HG02610 (cell line): ENCODE results near the gene CTNNAL1.
"Not testable (repeated sequence)": the region's sequence is repeated elsewhere in the genome, so short reads cannot be mapped to it uniquely, and the experiment has no call there.

Source experiments
- ATAC-seq: cut with Tn5 transposase; IDR thresholded peaks from one replicate; pipeline ENCODE4 v1.9.1; 2021; ENCODE audit warnings: mild to moderate bottlenecking, moderate library complexity; ENCODE audit not compliant: unreplicated experiment

CTNNAL1 gene

DNA sequence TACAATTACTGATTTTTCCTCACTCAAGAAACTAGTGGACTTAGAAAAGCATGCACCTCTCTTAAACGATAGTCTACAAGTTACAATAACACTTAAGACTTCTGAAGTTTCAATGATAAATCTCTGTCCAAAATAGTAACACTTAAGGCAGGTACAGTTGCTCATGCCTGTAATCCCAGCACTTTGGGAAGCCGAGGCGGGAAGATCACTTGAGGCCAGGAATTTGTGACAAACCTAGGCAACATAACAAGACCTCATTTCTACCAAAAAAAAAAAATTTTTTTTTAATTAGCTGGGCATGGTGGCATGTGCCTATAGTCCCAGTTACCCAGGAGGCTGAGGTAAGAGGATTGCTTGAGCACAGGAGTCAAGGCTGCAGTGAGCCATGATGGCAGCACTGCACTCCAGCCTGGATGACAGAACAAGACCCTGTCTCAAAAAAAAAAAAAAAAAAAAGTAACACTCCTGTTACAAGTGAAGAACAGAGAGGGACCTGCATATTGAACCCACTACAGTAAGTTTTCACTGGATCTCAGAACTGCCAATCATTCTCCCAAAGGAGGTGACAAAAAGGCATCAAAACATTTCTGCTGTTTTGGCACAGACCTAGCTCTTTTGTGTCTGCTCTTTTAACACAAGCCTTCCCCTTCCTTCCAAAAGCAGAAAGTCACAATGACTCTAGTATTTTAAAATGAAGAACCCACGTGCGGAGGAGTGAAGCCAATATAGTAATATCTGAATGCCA, 75.6 kb downstream of the CTNNAL1 start:
- no peak for ATAC-seq

DNA sequence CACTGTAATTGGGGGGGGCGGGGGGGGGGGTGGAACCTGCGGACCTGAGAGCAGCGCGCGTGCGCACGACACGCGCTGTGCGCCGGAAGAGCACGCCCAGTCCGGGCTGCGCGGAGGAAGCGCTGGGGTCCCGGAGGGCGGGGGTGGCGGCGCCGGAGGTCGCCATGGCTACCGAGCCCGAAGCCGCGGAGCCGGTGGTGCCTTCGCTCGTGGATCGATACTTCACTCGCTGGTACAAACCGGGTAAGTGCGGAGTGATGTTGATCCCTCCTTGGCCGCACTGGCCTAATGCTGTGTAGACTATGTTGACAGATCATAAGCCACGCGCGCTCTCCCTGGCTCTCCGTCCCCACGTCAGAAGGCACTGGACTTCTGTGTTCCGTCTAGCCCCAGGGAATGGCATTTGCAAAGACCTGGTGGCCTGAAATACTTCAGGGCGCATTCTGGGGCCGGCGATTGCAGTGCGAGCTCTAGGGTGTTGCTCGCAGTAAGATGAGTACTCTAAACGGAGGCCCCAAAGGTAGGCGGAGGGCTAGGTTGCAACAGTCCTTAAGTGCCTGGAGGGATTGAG, 78.9 kb downstream of the CTNNAL1 start, which contains the start of gene ABITRAM:
Gene ABITRAM, plus strand, starts transcription at position 78 of the 571 bp plus-strand sequence. Its CDS starts 87 bp downstream, at position 165.
- ATAC-seq: peak; percentile 88

DNA sequence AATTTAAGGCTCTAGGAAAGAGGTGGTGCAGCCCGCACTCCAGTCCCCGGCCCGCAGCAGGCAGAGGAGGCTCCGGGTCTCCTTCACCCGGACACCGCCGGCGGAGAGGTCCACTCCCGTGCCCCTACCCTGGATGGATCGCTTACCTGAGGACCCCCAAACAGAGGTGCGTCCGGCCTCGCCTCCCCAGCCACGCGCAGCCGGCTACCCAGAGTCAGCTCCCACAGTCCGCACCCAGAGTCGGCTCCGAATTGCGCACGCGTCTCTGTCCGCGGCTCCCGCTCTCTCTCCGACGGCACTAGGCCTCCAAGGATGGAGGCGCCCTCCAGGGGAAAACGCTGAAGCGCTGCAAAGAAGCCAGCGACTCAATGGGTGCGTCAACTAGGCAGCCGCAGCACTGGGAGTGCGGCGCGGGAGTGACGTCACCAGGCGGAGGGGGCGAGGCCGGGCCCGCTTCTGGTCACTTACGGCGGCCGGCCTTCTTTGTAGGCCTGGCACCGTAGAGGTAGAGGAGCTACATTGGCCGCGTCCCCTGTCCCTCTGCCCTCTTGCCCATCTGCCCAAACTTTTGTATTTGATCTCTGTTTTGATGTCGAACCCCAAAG, 79.5 kb downstream of the CTNNAL1 start, which contains the start of gene ELP1:
Gene ELP1, minus strand, starts transcription at position 407 of the 605 bp plus-strand sequence. CDS start 2,978 bp downstream, outside the sequence.
- ATAC-seq: peak; percentile 90

DNA sequence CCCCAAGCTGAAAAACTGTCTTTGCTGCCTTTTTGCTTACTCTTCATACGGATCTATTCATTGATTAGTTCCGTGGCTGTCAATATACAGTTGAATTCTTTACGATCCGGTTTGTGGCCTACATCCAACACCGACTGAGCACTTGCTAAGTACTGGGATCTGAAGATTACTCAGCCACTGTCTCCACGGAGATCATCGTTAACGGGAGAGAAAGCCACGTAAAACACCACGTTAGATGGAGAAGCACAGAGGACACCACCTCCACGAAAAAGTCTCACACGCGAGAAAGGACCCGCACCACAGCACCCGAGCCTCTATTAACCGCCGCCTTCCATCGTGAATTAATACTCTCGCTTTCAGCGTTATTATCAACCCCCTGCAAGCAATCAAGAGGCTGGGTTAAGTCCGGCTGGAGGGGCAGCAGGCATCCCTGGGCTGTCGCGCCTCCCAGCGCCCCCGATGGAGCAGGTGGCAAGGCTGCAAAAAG, 80.0 kb downstream of the CTNNAL1 start:
- ATAC-seq: no peak

DNA sequence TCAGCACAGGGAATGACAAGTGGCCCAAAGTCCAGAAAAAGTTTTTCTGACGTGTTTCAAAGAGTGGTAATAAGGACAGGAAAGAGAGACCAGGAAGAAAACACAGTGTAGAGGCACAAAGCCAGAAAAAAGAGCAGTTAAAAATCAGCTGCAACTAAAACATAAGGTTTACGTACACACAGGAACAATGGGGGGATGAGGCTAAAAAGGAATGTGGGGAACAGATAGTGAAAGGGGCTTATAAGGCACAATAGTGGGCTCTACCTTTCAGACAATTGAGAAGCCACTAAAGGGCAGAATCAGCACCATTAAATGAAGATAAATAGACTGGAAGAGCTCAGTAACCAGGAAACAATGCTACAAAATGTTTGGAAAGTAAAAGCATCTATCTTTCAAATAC, 84.9 kb downstream of the CTNNAL1 start:
- ATAC-seq: no peak

DNA sequence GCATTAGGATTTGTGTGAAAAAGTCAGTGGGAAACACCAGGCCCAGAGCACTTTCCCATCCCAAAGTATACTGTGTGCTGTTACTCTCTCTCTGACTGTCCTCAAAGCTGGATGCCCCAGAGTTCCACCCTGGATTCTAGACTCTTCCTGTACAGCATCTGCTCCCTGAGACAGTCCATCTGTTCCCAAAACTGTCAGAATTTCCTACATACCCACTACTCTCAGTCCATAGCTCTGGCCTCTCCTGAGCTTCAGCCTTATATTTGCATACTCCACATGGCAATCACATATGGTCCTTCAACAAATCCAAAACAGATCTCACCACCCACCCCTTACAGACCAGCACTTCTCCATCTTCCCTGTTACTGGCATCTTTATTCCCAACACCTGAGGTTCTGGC, 88.8 kb downstream of the CTNNAL1 start:
- no peak for ATAC-seq

DNA sequence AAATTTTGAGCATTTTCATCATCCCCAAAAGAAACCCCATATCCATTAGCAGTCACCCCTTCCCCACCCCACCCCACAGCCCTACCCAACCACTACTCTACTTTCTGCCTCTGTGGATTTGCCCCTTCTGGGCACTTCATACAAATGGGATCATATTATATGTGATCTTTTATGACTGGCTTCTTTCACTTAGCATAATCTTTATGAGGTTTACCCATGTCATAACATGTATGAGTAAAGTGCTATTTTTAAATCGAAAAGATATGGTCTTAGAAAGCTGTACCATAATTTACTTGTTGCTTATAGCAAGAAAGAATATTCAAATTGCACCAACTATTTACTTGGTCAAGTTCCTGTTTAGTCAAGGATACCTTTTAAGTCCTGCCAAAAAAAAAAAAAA, 92.1 kb downstream of the CTNNAL1 start:
- ATAC-seq: no peak

DNA sequence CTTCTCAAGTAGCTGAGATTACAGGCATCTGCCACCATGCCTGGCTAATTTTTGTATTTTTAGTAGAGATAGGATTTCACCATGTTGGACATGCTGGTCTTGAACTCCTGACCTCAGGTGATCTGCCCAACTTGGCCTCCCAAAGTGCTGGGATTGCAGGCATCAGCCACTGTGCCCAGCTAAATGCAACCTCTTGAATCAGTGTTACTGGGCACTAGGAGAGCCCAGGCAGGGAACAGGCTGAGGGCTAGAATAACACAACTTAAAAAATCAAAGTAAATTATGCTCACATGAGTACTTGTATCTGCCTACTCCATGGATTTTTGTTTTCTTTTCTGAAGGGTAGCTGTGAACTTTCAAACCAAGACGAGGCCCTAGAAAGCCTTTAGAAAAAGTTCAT, 92.9 kb downstream of the CTNNAL1 start:
- not testable (repeated sequence) for ATAC-seq

DNA sequence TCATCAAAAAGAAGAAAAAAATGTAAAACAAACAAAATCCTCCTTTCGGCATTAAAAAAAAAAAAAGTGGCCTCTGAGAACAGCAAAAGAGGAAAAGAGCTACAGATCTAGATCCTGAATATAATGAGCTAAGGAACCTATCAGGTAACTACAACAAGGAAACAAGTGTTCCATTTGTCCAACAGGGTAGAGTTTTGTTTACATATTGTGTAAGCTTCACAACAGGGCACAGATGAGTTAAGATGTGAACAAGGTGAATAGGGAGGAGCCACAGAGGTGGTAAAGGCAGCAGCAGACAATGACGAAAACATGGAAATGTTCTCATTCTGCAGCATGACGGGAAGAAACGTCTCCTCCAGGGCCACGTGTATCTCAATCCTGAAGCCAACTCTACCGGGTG, 93.8 kb downstream of the CTNNAL1 start:
- ATAC-seq: no peak

DNA sequence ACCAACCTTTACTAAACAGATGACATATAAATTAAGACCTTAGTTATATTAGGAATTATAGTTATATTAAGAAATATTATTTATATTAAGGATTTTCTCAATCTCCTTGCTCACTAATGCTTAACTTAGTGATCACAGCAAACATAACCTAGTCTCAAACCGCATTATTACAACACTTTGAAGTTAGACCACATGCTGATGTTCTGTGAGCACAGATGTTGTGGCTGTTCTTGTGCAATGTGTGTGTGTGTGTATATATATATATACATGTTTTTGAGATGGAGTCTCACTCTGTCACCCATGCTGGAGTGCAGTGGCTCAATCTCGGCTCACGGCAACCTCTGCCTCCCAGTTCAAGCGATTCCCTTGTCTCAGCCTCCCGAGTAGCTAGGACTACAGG, 99.9 kb downstream of the CTNNAL1 start:
- ATAC-seq: no peak

DNA sequence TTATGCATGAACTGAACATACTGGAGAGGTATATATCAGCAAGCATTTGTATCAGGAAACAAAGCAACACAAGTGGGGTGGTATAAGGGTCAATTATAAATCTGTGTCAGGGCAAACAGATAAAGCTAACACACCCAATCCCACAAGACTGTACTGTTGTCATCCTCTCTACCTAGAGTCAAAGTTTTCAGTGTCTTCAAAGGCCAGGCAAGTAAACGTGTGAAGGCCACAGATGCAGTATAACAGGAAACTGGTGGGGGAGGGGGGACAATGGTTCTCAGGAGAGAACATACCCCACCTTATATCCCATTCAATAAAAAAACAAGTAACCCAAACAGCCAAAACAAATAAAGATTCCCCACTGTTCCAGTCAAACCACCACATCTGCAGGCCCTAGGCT, 101.5 kb downstream of the CTNNAL1 start:
- ATAC-seq: no peak

DNA sequence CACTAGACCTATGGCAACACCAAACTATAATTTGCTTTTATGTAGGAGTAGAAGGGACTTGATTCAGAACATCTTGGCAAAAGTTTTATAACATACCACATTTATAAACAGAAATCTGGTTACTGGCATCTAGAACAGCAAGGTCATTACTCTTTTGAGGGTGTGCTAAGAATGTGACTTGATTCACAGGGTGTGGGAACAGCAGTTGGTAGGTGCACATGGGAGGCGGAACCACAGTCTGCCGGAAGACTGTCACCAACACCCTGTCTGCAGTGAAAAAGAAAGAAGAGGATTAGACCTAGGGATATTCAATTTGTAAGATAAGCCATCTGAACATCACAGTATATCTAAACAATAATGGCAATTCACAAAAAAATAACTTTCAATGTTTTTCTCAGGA, 102.4 kb downstream of the CTNNAL1 start:
- no peak for ATAC-seq

DNA sequence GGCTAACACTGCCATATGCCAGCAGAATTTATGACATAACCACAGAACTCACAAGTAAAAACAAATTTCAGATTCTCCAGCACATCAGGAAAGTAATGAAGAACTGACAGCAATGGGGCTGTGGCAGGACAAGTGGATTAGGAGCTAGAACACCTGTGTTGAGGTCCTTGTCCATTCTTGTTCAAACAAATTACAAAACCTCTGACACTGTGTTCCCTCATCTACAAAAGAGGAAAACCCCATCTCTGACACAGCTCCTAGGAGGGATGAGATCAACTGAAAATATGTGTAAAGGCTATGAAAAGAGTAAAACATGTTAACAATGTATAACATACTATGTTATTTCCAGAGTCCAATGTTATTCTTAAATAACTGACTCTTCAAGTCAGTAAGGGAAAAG, 102.9 kb downstream of the CTNNAL1 start:
- no peak for ATAC-seq

DNA sequence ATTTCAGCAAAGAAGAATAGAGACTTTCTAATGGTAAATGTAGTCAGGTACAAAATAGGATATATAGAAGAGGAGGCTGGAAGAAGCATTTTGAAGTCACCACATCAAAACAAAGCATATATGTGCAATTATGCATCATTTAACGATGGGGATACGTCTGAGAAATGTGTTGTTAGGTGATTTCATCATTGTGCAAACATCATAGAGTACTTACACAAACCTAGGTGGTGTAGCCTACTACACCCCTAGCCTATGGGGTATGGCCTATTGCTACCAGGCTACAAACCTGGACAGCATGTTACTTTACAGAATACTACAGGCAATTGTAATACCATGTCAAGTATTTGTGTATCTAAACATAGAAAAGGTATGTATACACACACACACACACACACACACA, 107.8 kb downstream of the CTNNAL1 start:
- no peak for ATAC-seq

DNA sequence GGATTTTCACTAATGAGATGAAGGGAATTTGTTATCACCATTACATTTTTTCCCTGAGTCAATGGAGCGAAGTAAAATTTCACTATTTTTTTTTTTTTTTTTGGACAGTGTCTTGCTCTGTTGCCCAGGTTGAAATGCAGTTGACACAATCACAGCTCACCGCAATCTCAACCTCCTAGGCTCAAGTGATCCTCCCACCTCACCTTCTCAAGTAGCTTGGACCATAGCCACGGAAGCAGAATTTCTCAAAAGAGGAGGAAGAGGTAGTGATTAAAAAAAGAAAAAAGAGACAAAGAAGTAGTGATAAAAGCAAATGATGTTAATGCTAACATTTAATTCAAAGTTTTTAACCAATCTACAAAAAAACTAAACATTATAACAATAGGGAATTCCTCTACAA, 109.1 kb downstream of the CTNNAL1 start:
- ATAC-seq: no peak

DNA sequence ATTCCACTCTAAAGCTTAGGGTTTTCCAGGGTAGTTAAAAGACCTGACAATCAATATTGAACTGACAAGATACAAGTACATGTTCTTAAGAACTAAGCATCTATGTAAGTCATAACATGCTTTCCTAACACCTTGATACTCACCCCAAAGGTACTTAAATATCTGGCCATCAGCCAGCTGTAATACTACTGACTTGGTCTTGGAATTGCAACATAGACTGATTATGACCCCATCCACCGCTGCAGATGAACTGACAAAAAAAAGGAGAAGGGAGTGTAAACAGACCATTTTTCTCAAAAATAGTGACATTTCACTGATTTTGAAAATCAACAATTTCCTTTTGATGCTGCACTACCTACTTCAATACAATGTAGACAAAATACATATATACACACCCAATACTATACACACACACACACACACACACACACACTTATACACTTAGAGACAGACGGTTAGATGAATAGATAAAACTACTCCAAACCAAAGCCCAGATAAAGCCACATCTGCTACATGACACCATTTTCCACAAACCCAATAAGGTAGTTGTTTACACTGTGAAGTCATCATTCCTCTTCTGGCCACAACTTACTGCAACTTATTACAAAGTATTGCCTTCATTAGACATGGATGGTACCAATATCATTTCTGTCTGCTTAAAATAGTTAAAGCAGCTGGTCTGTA, 109.7 kb downstream of the CTNNAL1 start:
- ATAC-seq: no peak

DNA sequence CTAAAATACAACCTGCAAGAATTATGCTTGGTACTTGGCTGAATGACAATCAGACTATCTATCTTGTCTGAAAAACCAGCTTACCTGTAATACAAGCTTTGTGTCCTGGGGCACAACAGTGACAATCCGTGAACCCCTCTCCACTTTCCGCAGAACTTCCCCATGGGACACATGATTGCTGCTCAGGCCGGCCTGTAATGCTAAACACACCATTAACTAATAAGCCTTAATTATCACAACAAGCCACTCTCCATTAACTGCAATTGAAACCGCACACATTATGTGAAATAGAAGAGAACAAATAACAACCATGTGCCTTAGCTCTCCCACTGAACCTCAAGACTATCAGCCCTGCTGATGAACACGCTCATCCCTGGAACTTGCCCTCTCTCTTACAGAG, 113.1 kb downstream of the CTNNAL1 start:
- ATAC-seq: no peak

DNA sequence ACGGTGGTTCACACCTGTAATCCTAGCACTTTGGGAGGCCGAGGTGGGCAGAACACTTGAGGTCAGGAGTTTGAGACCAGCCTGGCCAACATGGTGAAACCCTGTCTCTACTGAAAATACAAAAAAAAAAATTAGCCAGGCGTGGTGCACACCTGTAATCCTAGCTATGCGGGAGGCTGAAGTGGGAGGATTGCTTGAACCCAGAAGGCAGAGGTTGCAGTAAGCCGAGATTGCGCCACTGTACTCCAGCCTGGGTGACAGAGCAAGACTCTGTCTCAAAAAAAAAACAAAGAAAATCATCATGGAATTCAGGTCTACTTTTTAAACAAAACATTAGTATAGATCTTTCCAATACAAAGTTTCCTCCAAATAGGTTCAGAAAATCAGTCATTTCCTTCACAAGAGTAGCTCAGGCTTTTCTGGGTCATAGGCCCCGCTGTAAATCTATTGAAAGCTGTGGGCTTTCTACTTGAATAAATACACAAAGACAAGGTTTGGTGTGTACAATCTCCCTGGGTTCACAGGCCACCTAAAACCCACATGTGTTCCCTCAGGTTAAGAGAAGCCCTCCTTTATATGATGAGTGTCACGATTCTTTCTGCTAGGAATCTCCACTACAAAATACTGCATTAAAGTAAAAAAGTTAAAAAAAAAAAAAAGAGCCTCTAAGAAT, 114.1 kb downstream of the CTNNAL1 start:
- ATAC-seq: not testable (repeated sequence)

DNA sequence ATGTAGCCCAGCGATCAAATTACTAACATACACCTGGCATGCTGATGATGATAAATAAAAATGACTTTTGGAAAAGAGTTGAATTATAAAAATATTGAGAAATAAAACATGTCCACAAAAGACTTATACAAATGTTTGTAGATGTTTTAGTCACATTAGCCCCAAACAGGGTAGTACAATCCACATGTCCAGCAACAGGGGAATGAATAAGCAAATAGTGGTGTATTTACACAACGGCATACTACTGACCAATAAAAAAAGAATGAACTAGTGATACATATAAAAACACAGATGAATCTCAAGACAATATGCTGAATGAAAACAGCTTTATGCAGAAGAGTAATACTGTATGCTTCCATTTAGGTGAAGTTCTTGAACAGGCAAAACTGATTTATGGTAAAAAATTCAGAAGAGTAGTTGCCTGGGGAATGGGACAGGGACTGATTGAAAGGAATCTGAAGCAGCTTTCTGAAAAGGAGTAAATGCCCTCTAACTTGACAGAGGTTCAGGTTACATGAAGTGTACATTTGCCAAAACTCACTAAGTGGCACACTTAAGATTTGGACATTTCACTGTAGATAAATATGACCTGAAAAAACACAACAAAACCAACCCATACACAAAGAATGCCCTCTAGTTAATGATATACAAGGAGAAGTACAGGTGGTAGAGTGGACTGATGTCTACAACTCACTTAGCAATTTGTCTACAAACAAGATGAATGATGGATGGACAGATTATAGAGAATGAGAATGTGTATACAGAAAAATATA, 115.8 kb downstream of the CTNNAL1 start:
- no peak for ATAC-seq
